Osteocyte (in vitro differentiated cells): ENCODE results near the gene CDH18. TPM values are rescaled to one million over a fixed set of nuclear protein-coding genes. Genes with fewer than 3 reads are reported as not detected.

ENCODE experiments used
- DNase-seq: peaks from one replicate; pipeline ENCODE4 v3.0.0; 2021; ENCODE audit warnings: mixed read lengths; ENCODE audit not compliant: unreplicated experiment; ENCODE audit errors: extremely low spot score
- H3K27ac Mint-ChIP-seq: one replicate; pipeline ENCODE4 v1.8.0; 2021; ENCODE audit warnings: mild to moderate bottlenecking, mixed read lengths; ENCODE audit not compliant: unreplicated experiment
- H3K27me3 Mint-ChIP-seq: one replicate; pipeline ENCODE4 v1.8.0; 2021; ENCODE audit warnings: mixed read lengths; ENCODE audit not compliant: unreplicated experiment
- H3K36me3 Mint-ChIP-seq: one replicate; pipeline ENCODE4 v1.8.0; 2021; ENCODE audit warnings: mixed read lengths; ENCODE audit not compliant: unreplicated experiment
- H3K4me1 Mint-ChIP-seq: one replicate; pipeline ENCODE4 v1.8.0; 2021; ENCODE audit warnings: mixed read lengths; ENCODE audit not compliant: unreplicated experiment
- H3K4me3 Mint-ChIP-seq: one replicate; pipeline ENCODE4 v1.8.0; 2021; ENCODE audit warnings: mild to moderate bottlenecking, moderate library complexity, mixed read lengths; ENCODE audit not compliant: unreplicated experiment
- H3K9me3 Mint-ChIP-seq: one replicate; pipeline ENCODE4 v1.8.0; 2021; ENCODE audit warnings: mixed read lengths; ENCODE audit not compliant: unreplicated experiment
- CTCF ChIP-seq: fragments of 200-600 bp; sonication (generic); IDR thresholded peaks from 2 replicates; pipeline ENCODE4 v1.5.0; 2021; ENCODE audit warnings: antibody characterized with exemption, mild to moderate bottlenecking, moderate library complexity
- long read RNA-seq: library from polyadenylated mRNA; unstranded; transcript quantifications from one replicate; pipeline ENCODE4 v2.0.0, GENCODE V29; 2021
- total RNA-seq: library from RNA; stranded (reverse); gene quantifications from 2 replicates; pipeline ENCODE4 v1.2.1, GENCODE V29; 2021

The CDH18 gene
- not detected in 2 replicates for total RNA-seq
- long read RNA-seq = 0 reads

- H3K36me3 Mint-ChIP-seq = no peaks in the 10 kb centered on the region
- H3K27me3 Mint-ChIP-seq = peaks cover 45% of the 10 kb centered on the region
- peak within 1 kb of the TSS; percentile 39 for H3K4me3 Mint-ChIP-seq
- H3K9me3 Mint-ChIP-seq = no peaks in the 10 kb centered on the region
- H3K4me1 Mint-ChIP-seq = peaks cover 8% of the 10 kb centered on the region
- H3K27ac Mint-ChIP-seq = no peak within 1 kb of the TSS
- no peak for TF ChIP-seq CTCF
- DNase-seq = no peak
Measured at GRCh38 chr5:19987612-19988361, at the start of gene CDH18. TSS of gene CDH18 (minus strand) at chr5:19988200. CDS start at chr5:19838986, 149,214 bp downstream.

- H3K4me1 Mint-ChIP-seq = no peaks in the 10 kb centered on the region
- H3K27ac Mint-ChIP-seq = no peak overlapping the region
- H3K27me3 Mint-ChIP-seq = no peaks in the 10 kb centered on the region
- H3K9me3 Mint-ChIP-seq = peaks cover 9% of the 10 kb centered on the region
- no peaks in the 10 kb centered on the region for H3K36me3 Mint-ChIP-seq
- H3K4me3 Mint-ChIP-seq = no peak overlapping the region
- TF ChIP-seq CTCF = no peak
- DNase-seq = no peak
Measured at GRCh38 chr5:20034717-20035116, 46.7 kb upstream of the CDH18 start.

GRCh38 chr5:20033881-20034280 is 45.9 kb upstream of the CDH18 start:
- Mint-ChIP-seq H3K4me1 (no peaks in the 10 kb centered on the region), H3K36me3 (no peaks in the 10 kb centered on the region), H3K27me3 (no peaks in the 10 kb centered on the region), H3K9me3 (peaks cover 5% of the 10 kb centered on the region), H3K4me3 (no peak overlapping the region), H3K27ac (no peak overlapping the region)
- no peak for TF ChIP-seq CTCF
- no peak for DNase-seq

- H3K27me3 Mint-ChIP-seq = no peaks in the 10 kb centered on the region
- TF ChIP-seq CTCF = no peak
Measured at GRCh38 chr5:20032896-20033295, 44.9 kb upstream of the CDH18 start.

GRCh38 chr5:20030125-20030524 is 42.1 kb upstream of the CDH18 start:
- Mint-ChIP-seq H3K36me3 (no peaks in the 10 kb centered on the region), H3K9me3 (no peaks in the 10 kb centered on the region), H3K4me1 (no peaks in the 10 kb centered on the region), H3K27ac (no peak overlapping the region), H3K27me3 (no peaks in the 10 kb centered on the region), H3K4me3 (no peak overlapping the region)
- DNase-seq = no peak
- no peak for TF ChIP-seq CTCF

More at GRCh38 chr5:20032896-20033295, 44.9 kb upstream of the CDH18 start:
- Mint-ChIP-seq H3K36me3 (no peaks in the 10 kb centered on the region), H3K9me3 (no peaks in the 10 kb centered on the region), H3K4me1 (no peaks in the 10 kb centered on the region), H3K27ac (no peak overlapping the region), H3K4me3 (no peak overlapping the region)
- DNase-seq = no peak
